Pancreas (tissue), 10 donors: ENCODE results near the gene NEK10. TPM values are rescaled to one million over a fixed set of nuclear protein-coding genes. Genes with fewer than 3 reads are reported as not detected.

Experiments
- ATAC-seq, 4 donors: fragments of 200-7000 bp; cut with Tn5 transposase; one replicate each; pipeline versions ENCODE4 v1.8.0 to v1.9.1; 2020; ENCODE audit warnings: mild to moderate bottlenecking in 4 of 4, moderate library complexity in 4 of 4
- DNase-seq, 6 donors: peaks; one replicate each; pipeline ENCODE4 v3.0.0-alpha.2; 2020
- FAIRE-seq: peaks from 2 replicates; lab custom pipeline; 2012; peaks lifted over from hg19 to GRCh38; lab: Jason Lieb, UNC
- H3K27ac ChIP-seq, 4 donors: fragments of 200-600 bp; sonication (generic); 1 replicate in 3 of 4; 2 replicates in 1 of 4; pipeline versions ENCODE4 v1.5.0 to v1.8.0; 2020
- H3K27me3 ChIP-seq, 4 donors: fragments of 200-600 bp; one replicate each; pipeline ENCODE4 v1.8.0; 2021
- H3K36me3 ChIP-seq, 3 donors: fragments of 200-600 bp; sonication (generic) in 1 of 3; one replicate each; pipeline versions ENCODE4 v1.5.0 to v1.8.0; 2020 to 2021
- H3K4me1 ChIP-seq, 3 donors: fragments of 200-600 bp; one replicate each; pipeline ENCODE4 v1.8.0; 2021
- H3K4me3 ChIP-seq, 4 donors: fragments of 200-600 bp; sonication (generic) in 2 of 4; one replicate each; pipeline versions ENCODE4 v1.5.0 to v1.8.0; 2020 to 2021
- H3K9me3 ChIP-seq, 4 donors: fragments of 200-600 bp; one replicate each; pipeline ENCODE4 v1.8.0; 2021
- WGBS, 2 donors: extraction: QIAGEN DNeasy Blood & Tissue Kit; methylation state at CpG; one replicate each; pipeline ENCODE4 v1.1.7; 2013; 5-methylcytosine and 5-hydroxymethylcytosine counted together
- intact Hi-C, 3 donors: fragments of 100-400 bp; cut with DNase I; formaldehyde crosslinking; loops; one replicate each; pipeline versions ENCODE4 v1.11.1 to v1.14.2; 2022
- polyA plus RNA-seq, 2 donors: library from polyadenylated mRNA; stranded (reverse); fragments of 200-250 nt; gene quantifications; one replicate each; pipeline ENCODE4 v1.2.3, GENCODE V29; 2013
- total RNA-seq, 6 donors: library from RNA; stranded (reverse); fragmentation: NEBNext Ultra II Directional in 4 of 6; extraction: Animal tissue kit (Norgen Biotek cat#: 25700) in 4 of 6; gene quantifications; one replicate each; pipeline versions ENCODE4 v1.2.1 to v1.2.4, GENCODE V29; 2021 to 2023
- TF ChIP-seq, protein P1 (sequence below), 4 donors: fragments of 200-600 bp; sonication (generic) in 3 of 4; IDR thresholded peaks; one replicate each; pipeline versions ENCODE4 v1.5.0 to v1.8.0; 2021; ENCODE audit warnings: antibody characterized with exemption in 4 of 4
- donor health status: healthy with polysubstance abuse.
- donor health status: DM: no; HTN: no; CAD: no; lungs with moderate emphysema.
- donor health status: DM: no; HTN: no; CAD: no.
- donor health status: control.
- donor health status: control.
- donor health status: Bipolar disorder and iron deficiency.
- donor health status: DM: yes; HTN: yes; CAD: no.
- donor health status: DM: no; HTN: no; CAD: no.
- donor health status: DM: no; HTN: no; CAD: no.
- donor health status: DM: yes; HTN: yes; CAD: no.

The NEK10 gene
- total and polyA plus RNA-seq, 8 donors = 0.24 to 0.90 (median 0.37) TPM

- Histone ChIP-seq H3K4me3 (no peak overlapping the region), H3K9me3 (no peaks in the 10 kb centered on the region), H3K36me3 (no peaks in the 10 kb centered on the region), H3K27ac (no peak overlapping the region), H3K27me3 (no peaks in the 10 kb centered on the region), H3K4me1 (peaks cover 0 to 6% (median 0%) of the 10 kb centered on the region in 3 donors)
- WGBS, 2 donors = 73 to 75% methylated on average over 6 of the region's 6 CpGs
- TF ChIP-seq, protein P1, sequence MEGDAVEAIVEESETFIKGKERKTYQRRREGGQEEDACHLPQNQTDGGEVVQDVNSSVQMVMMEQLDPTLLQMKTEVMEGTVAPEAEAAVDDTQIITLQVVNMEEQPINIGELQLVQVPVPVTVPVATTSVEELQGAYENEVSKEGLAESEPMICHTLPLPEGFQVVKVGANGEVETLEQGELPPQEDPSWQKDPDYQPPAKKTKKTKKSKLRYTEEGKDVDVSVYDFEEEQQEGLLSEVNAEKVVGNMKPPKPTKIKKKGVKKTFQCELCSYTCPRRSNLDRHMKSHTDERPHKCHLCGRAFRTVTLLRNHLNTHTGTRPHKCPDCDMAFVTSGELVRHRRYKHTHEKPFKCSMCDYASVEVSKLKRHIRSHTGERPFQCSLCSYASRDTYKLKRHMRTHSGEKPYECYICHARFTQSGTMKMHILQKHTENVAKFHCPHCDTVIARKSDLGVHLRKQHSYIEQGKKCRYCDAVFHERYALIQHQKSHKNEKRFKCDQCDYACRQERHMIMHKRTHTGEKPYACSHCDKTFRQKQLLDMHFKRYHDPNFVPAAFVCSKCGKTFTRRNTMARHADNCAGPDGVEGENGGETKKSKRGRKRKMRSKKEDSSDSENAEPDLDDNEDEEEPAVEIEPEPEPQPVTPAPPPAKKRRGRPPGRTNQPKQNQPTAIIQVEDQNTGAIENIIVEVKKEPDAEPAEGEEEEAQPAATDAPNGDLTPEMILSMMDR (IDR thresholded peaks at IDR 0.05) = no peak
- DNase-seq (no peak), FAIRE-seq (no peak), ATAC-seq (no peak)
- intact Hi-C loops = no loop called here
Observed at GRCh38 chr3:27376109-27376772, 7.1 kb upstream of the NEK10 start.

GRCh38 chr3:27366062-27366591 lies 3.1 kb downstream of the NEK10 start:
- ATAC-seq = no peak
- Histone ChIP-seq H3K27ac (no peak overlapping the region), H3K36me3 (no peaks in the 10 kb centered on the region), H3K9me3 (no peaks in the 10 kb centered on the region), H3K27me3 (no peaks in the 10 kb centered on the region), H3K4me1 (peaks cover 0 to 4% (median 3%) of the 10 kb centered on the region in 3 donors), H3K4me3 (no peak overlapping the region)
- intact Hi-C loops = no loop called here
- no peak for FAIRE-seq
- TF ChIP-seq, protein P1 (IDR thresholded peaks at IDR 0.05) = no peak
- 97% methylated on average over 1 of the region's 1 CpG for WGBS, 2 donors
- no peak for DNase-seq

GRCh38 chr3:27360113-27361078 lies 8.8 kb downstream of the NEK10 start:
- FAIRE-seq (no peak), DNase-seq (no peak), ATAC-seq (peak; percentile 48 to 72 (median 64))
- Histone ChIP-seq H3K9me3 (no peaks in the 10 kb centered on the region), H3K36me3 (no peaks in the 10 kb centered on the region), H3K27ac (no peak overlapping the region), H3K27me3 (no peaks in the 10 kb centered on the region), H3K4me3 (no peak overlapping the region), H3K4me1 (peaks cover 0 to 16% (median 9%) of the 10 kb centered on the region in 3 donors)
- 39 to 43% methylated on average over 7 of the region's 7 CpGs for WGBS, 2 donors
- intact Hi-C loops = no loop called here
- TF ChIP-seq, protein P1 (IDR thresholded peaks at IDR 0.05) = no peak

DNA sequence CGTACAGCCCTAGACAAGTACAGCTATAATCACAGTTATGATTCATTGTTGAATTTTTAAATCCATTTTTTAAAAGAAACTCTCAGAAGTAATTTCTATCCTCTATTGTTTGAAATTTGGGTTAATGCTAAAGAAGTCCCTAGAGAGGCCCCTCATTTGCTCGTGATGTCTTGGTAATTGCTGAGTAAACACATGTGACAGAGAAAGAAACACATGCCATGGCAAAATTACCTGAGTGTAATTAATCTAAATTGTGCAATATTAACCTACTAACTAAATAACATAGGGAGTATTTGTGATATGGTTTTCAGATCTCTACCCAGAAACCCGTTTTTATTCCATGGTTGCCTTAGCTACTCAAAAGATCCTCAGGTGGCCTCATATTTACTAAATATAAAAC lies 10.8 kb downstream of the NEK10 start:
- ATAC-seq (peak in 3 of 4 donors; percentile 9 to 34 (median 21)), FAIRE-seq (no peak), DNase-seq (no peak)
- Histone ChIP-seq H3K27me3 (no peaks in the 10 kb centered on the region), H3K9me3 (no peaks in the 10 kb centered on the region), H3K27ac (peak overlapping the region in 1 of 4 donors; percentile 21), H3K36me3 (no peaks in the 10 kb centered on the region), H3K4me3 (no peak overlapping the region), H3K4me1 (peaks cover 0 to 16% (median 9%) of the 10 kb centered on the region in 3 donors)
- 34 to 36% methylated on average over 3 of the region's 3 CpGs for WGBS, 2 donors
- intact Hi-C loops = no loop called here
- TF ChIP-seq, protein P1 (IDR thresholded peaks at IDR 0.05) = no peak
